B cell (primary cell): ENCODE data around the gene MCRIP2. TPM values are rescaled to one million over a fixed set of nuclear protein-coding genes. Genes with fewer than 3 reads are reported as not detected.

ENCODE experiments used
- ATAC-seq: fragments of 200-7000 bp; cut with Tn5 transposase; one replicate; pipeline ENCODE4 v1.10.0; 2021; ENCODE audit warnings: low read depth, mild to moderate bottlenecking, moderate number of reproducible peaks, moderate library complexity
- CTCF ChIA-PET: fragments of 350-600 bp; sonication (Branson Sonifier 250); formaldehyde crosslinking; loops from one replicate; lab custom pipeline; 2021; ENCODE audit warnings: antibody characterized with exemption, inconsistent platforms; lab: Charles Lee
- POLR2A ChIA-PET: fragments of 350-600 bp; sonication (Branson Sonifier 250); formaldehyde crosslinking; loops from one replicate; lab custom pipeline; 2021; ENCODE audit warnings: antibody characterized with exemption; lab: Charles Lee
- DNase-seq: peaks from one replicate; pipeline ENCODE4 v3.0.0; 2013
- H2AFZ ChIP-seq: 2 replicates; pipeline ENCODE4 v1.6.1; 2012; ENCODE audit warnings: mild to moderate bottlenecking, low read depth, low read length; ENCODE audit not compliant: insufficient read depth, poor library complexity, severe bottlenecking
- H3K27ac ChIP-seq, 2 donors: 1 replicate in 1 of 2; 2 replicates in 1 of 2; pipeline ENCODE4 v1.5.1; 2012 to 2013; ENCODE audit warnings: low read length in 2 of 2, mild to moderate bottlenecking in 2 of 2, moderate library complexity in 1 of 2
- H3K27me3 ChIP-seq, 4 experiments: fragments of 200-600 bp in 1 of 4; sonication (generic) in 1 of 4; replicated peaks in 1 of 4; 1 replicate in 2 of 4; 2 replicates in 2 of 4; pipeline versions ENCODE4 v1.6.1 to v1.7.0; 2013 to 2016; ENCODE audit warnings: low read length in 3 of 4, mild to moderate bottlenecking in 2 of 4, mixed read lengths in 1 of 4, moderate library complexity in 1 of 4; ENCODE audit not compliant: insufficient read depth in 4 of 4, control insufficient read depth in 3 of 4; ENCODE audit errors: control extremely low read depth in 1 of 4
- H3K36me3 ChIP-seq, 2 experiments: replicated peaks in 1 of 2; 1 replicate in 1 of 2; 2 replicates in 1 of 2; pipeline versions ENCODE4 v1.6.1 to v1.7.1; 2013; ENCODE audit warnings: low read length in 1 of 2; ENCODE audit not compliant: insufficient read depth in 2 of 2, control insufficient read depth in 1 of 2; ENCODE audit errors: control extremely low read depth in 1 of 2, extremely low read depth in 1 of 2
- H3K4me1 ChIP-seq, 2 donors: fragments of 200-600 bp in 1 of 2; sonication (generic) in 1 of 2; 1 replicate in 1 of 2; 2 replicates in 1 of 2; pipeline versions ENCODE4 v1.5.1 to v1.6.1; 2013 to 2017; ENCODE audit warnings: low read length in 2 of 2; ENCODE audit not compliant: control insufficient read depth in 2 of 2, insufficient read depth in 2 of 2
- H3K4me2 ChIP-seq: replicated peaks from 2 replicates; pipeline ENCODE3; 2012; ENCODE audit warnings: mild to moderate bottlenecking, low read depth, low read length; ENCODE audit not compliant: poor library complexity, severe bottlenecking
- H3K4me3 ChIP-seq, 5 experiments: fragments of 200-600 bp in 1 of 5; sonication (generic) in 1 of 5; 1 replicate in 3 of 5; 2 replicates in 2 of 5; pipeline versions ENCODE4 v1.5.1 to v1.7.0; 2011 to 2016; ENCODE audit warnings: low read length in 4 of 5, mild to moderate bottlenecking in 4 of 5, low read depth in 2 of 5, control low read depth in 1 of 5, moderate library complexity in 1 of 5; ENCODE audit not compliant: insufficient read depth in 1 of 5; ENCODE audit errors: control extremely low read depth in 1 of 5, extremely low read depth in 1 of 5
- H3K79me2 ChIP-seq: fragments of 200-600 bp; sonication (generic); one replicate; pipeline ENCODE4 v1.6.0; 2016; ENCODE audit warnings: low read length; ENCODE audit not compliant: control insufficient read depth, insufficient read depth
- H3K9ac ChIP-seq: fragments of 200-600 bp; sonication (generic); 2 replicates; pipeline ENCODE4 v1.6.1; 2017; ENCODE audit warnings: mild to moderate bottlenecking, low read length, moderate library complexity
- H3K9me3 ChIP-seq, 3 donors: one replicate each; pipeline versions ENCODE4 v1.6.1 to v1.7.1; 2013; ENCODE audit warnings: low read length in 2 of 3; ENCODE audit not compliant: control insufficient read depth in 2 of 3, insufficient read depth in 1 of 3; ENCODE audit errors: control extremely low read depth in 1 of 3
- H4K20me1 ChIP-seq: 2 replicates; pipeline ENCODE4 v1.6.0; 2012; ENCODE audit warnings: mild to moderate bottlenecking, low read length; ENCODE audit not compliant: insufficient read depth, control insufficient read depth, poor library complexity, severe bottlenecking
- H3K27ac Mint-ChIP-seq: one replicate; pipeline ENCODE4 v1.8.0; 2021; ENCODE audit warnings: mixed read lengths
- H3K27me3 Mint-ChIP-seq: one replicate; pipeline ENCODE4 v1.8.0; 2021; ENCODE audit warnings: mixed read lengths
- H3K4me1 Mint-ChIP-seq: one replicate; pipeline ENCODE4 v1.8.0; 2021; ENCODE audit warnings: mixed read lengths
- H3K4me3 Mint-ChIP-seq: one replicate; pipeline ENCODE4 v1.8.0; 2021; ENCODE audit warnings: mixed read lengths
- H3K9me3 Mint-ChIP-seq: one replicate; pipeline ENCODE4 v1.8.0; 2022; ENCODE audit warnings: mixed read lengths; ENCODE audit not compliant: insufficient read depth
- EZH2 ChIP-seq: IDR thresholded peaks from 2 replicates; pipeline ENCODE4 v1.6.1; 2012; ENCODE audit warnings: borderline replicate concordance, low read depth, mild to moderate bottlenecking, moderate library complexity, low read length; ENCODE audit not compliant: insufficient read depth, poor library complexity, severe bottlenecking
- WGBS: methylation state at CpG from one replicate; pipeline ENCODE4 v1.1.5; 2013; ENCODE audit warnings: missing lambda C conversion rate; ENCODE audit not compliant: insufficient coverage; 5-methylcytosine and 5-hydroxymethylcytosine counted together
- intact Hi-C: fragments of 100-400 bp; cut with micrococcal nuclease; formaldehyde crosslinking; loops from one replicate; pipeline ENCODE4 v1.10.0; 2022
- polyA plus RNA-seq: library from polyadenylated mRNA; depleted of rRNA; stranded (reverse); fragments of >200 nt; gene quantifications from 2 replicates; pipeline ENCODE4 v1.2.3, GENCODE V29; 2012
- total RNA-seq, 2 donors: library from RNA; stranded (reverse); fragments of 120-200 nt in 1 of 2; gene quantifications; 1 replicate in 1 of 2; 2 replicates in 1 of 2; pipeline versions ENCODE4 v1.2.3 to v1.2.4, GENCODE V29; 2013 to 2022
- TF ChIP-seq, protein P1 (sequence below): fragments of 200-600 bp; IDR thresholded peaks from one replicate; pipeline ENCODE4 v1.8.0; 2022; ENCODE audit warnings: antibody characterized with exemption, mild to moderate bottlenecking

The MCRIP2 gene
- total and polyA plus RNA-seq, 2 donors (not counting 1 experiment from before 2014, with no cell fraction given): 29.2 to 46.0 TPM

DNA sequence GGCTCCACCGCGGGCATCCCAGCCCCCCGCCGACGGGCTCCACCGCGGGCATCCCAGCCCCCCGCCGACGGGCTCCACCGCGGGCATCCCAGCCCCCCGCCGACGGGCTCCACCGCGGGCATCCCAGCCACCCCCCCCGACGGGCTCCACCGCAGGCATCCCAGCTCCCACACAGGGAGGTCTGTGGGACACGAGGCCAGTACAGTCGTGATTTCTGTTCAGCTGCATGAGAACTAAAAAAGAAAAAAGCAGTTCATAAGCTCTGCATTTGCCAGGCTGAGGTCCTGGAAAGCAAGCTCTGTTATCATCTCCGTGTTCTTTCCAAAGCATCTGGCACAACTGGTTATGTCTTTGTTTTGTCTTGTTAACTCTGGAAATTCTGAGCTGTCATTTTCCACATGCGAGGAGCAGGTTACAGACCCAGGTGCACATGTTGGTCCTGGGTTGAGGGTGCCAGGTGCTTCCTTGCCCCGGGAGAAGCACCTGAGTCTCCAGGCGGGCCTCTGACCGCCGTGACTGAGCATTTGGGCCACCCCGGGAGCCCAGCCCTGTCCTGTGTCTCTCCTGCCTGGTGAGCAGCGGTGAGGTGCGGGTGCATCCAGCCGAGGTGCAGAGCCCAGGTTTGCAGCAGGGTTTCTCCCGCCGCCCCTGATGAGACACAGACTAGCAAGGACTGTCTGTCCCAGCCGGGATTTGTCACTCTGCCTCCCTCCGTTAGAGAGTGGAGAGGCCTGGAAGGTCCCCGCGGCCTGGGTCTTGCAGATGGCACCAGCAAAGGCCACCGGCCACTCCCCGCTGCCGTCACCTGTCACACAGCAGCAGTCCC lies 20.7 kb upstream of the MCRIP2 start:
- H3K27me3 ChIP-seq: no peaks in the 10 kb centered on the region
- Mint-ChIP-seq H3K27me3 (no peaks in the 10 kb centered on the region), H3K4me3 (no peak overlapping the region), H3K4me1 (no peaks in the 10 kb centered on the region), H3K9me3 (no peaks in the 10 kb centered on the region), H3K27ac (no peak overlapping the region)
- POLR2A ChIA-PET: no interaction called here
- H3K79me2 ChIP-seq: peaks cover 13% of the 10 kb centered on the region
- no peak for DNase-seq
- H3K4me3 ChIP-seq: no peak overlapping the region
- peaks cover 0 to 4% of the 10 kb centered on the region in 2 experiments for H3K36me3 ChIP-seq
- TF ChIP-seq EZH2: no peak
- TF ChIP-seq, protein P1, sequence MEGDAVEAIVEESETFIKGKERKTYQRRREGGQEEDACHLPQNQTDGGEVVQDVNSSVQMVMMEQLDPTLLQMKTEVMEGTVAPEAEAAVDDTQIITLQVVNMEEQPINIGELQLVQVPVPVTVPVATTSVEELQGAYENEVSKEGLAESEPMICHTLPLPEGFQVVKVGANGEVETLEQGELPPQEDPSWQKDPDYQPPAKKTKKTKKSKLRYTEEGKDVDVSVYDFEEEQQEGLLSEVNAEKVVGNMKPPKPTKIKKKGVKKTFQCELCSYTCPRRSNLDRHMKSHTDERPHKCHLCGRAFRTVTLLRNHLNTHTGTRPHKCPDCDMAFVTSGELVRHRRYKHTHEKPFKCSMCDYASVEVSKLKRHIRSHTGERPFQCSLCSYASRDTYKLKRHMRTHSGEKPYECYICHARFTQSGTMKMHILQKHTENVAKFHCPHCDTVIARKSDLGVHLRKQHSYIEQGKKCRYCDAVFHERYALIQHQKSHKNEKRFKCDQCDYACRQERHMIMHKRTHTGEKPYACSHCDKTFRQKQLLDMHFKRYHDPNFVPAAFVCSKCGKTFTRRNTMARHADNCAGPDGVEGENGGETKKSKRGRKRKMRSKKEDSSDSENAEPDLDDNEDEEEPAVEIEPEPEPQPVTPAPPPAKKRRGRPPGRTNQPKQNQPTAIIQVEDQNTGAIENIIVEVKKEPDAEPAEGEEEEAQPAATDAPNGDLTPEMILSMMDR: no peak
- no peak overlapping the region for H2AFZ ChIP-seq
- H3K4me1 ChIP-seq: no peaks in the 10 kb centered on the region
- H3K4me2 ChIP-seq: no peak overlapping the region
- peaks cover 8% of the 10 kb centered on the region for H4K20me1 ChIP-seq
- no peak overlapping the region for H3K27ac ChIP-seq
- no peak overlapping the region for H3K9ac ChIP-seq
- ATAC-seq: no peak
- CTCF ChIA-PET: no interaction called here
- intact Hi-C loops: no loop called here
- 94% methylated on average over 29 of the region's 41 CpGs for WGBS
- H3K9me3 ChIP-seq: no peaks in the 10 kb centered on the region

DNA sequence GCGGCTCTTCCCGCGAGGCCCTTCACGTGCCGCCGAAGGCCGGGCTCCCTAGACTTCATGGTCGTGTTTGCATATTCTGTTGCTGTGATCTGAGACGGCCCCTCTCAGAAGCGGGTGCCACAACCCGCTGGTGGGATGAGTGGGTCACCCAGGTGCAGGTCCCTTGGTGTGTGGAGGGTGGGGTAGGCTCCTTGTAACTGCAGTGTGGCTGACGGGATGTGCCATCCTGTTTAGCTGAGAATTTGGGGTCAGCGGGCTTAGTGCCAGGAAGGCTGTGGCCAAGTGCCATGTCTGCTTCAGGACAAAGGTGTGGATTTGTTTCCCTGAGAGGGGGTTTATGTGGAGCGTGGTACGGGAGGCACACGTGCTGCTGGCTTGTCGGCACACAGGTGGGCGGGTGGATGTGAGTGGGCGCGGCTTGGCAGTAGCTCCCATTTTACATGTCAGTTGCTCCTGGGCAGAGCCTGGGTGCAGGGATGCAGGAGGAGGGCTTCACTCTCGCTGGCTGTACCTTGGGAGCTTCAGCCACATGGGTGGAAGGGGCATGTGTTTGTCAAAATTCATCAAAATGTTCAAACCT lies 20.0 kb upstream of the MCRIP2 start:
- no peak for ATAC-seq

More for the DNA sequence above, 20.0 kb upstream of the MCRIP2 start:
- Histone ChIP-seq H3K9ac (no peak overlapping the region), H3K27me3 (no peaks in the 10 kb centered on the region), H2AFZ (no peak overlapping the region), H3K36me3 (peaks cover 0 to 4% of the 10 kb centered on the region in 2 experiments), H3K4me2 (no peak overlapping the region), H3K79me2 (peaks cover 13% of the 10 kb centered on the region), H3K9me3 (no peaks in the 10 kb centered on the region), H4K20me1 (peaks cover 8% of the 10 kb centered on the region), H3K27ac (no peak overlapping the region), H3K4me3 (no peak overlapping the region), H3K4me1 (no peaks in the 10 kb centered on the region)
- 95% methylated on average over 21 of the region's 21 CpGs for WGBS
- intact Hi-C loops: no loop called here
- Mint-ChIP-seq H3K27ac (no peak overlapping the region), H3K4me1 (no peaks in the 10 kb centered on the region), H3K4me3 (no peak overlapping the region), H3K9me3 (no peaks in the 10 kb centered on the region), H3K27me3 (no peaks in the 10 kb centered on the region)
- ChIA-PET CTCF (interaction anchor here (1.0 to 1.2 kb wide), 2 partner anchors 11 to 42 kb away, joined by 4 read pairs; no protein-coding TSS in a partner anchor), POLR2A (interaction anchor here (0.6 kb wide), 1 partner anchor 15 kb away, joined by 3 read pairs; no protein-coding TSS in a partner anchor)
- TF ChIP-seq EZH2: no peak
- TF ChIP-seq, protein P1: no peak
- DNase-seq: no peak
